ENCODE results near the gene ASCC1. TPM values are rescaled to one million over a fixed set of nuclear protein-coding genes. Genes with fewer than 3 reads are reported as not detected.
A peak's percentile ranks its signal among the peaks of the same experiment; 100 is the strongest.

ASCC1 gene, protein sequence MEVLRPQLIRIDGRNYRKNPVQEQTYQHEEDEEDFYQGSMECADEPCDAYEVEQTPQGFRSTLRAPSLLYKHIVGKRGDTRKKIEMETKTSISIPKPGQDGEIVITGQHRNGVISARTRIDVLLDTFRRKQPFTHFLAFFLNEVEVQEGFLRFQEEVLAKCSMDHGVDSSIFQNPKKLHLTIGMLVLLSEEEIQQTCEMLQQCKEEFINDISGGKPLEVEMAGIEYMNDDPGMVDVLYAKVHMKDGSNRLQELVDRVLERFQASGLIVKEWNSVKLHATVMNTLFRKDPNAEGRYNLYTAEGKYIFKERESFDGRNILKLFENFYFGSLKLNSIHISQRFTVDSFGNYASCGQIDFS
- total RNA-seq (2014; rRNA removed; shearing (Covaris generic)) = 30.0 and 34.9 TPM in 2 replicates

GRCh38 chr10:72215611-72216549 is at the start of gene ASCC1, which contains the start of gene ANAPC16:
ASCC1 (minus strand) TSS chr10:72216276; CDS start chr10:72213298, 2,978 bp downstream.
ANAPC16 (plus strand) TSS chr10:72216012; CDS start chr10:72223915, 7,903 bp downstream.
- DNase-seq = peak; percentile 92 to 95
- Histone ChIP-seq H3K4me1 (0 out of 2 replicates have a peak, but pooled peaks cover 4% of the 10 kb centered on the region), H3K36me3 (peaks cover 6% of the 10 kb centered on the region), H3K27ac (peak within 1 kb of the TSS; percentile 90), H3K27me3 (no peaks in the 10 kb centered on the region), H3K9me3 (replicated peaks) (no peaks in the 10 kb centered on the region), H3K4me3 (peak within 1 kb of the TSS; percentile 93)

- Histone ChIP-seq H3K4me3 (no peak overlapping the region), H3K27me3 (no peaks in the 10 kb centered on the region), H3K9me3 (replicated peaks) (no peaks in the 10 kb centered on the region), H3K27ac (no peak overlapping the region), H3K4me1 (peaks cover 12% of the 10 kb centered on the region), H3K36me3 (no peaks in the 10 kb centered on the region)
- DNase-seq = no peak
These were observed 49.4 kb upstream of the ASCC1 start for GRCh38 chr10:72265508-72265907.

GRCh38 chr10:72264536-72264935 is 48.5 kb upstream of the ASCC1 start:
- Histone ChIP-seq H3K27ac (no peak overlapping the region), H3K4me1 (peaks cover 20% of the 10 kb centered on the region), H3K9me3 (replicated peaks) (no peaks in the 10 kb centered on the region), H3K4me3 (no peak overlapping the region), H3K27me3 (no peaks in the 10 kb centered on the region), H3K36me3 (no peaks in the 10 kb centered on the region)
- DNase-seq = no peak

DNA sequence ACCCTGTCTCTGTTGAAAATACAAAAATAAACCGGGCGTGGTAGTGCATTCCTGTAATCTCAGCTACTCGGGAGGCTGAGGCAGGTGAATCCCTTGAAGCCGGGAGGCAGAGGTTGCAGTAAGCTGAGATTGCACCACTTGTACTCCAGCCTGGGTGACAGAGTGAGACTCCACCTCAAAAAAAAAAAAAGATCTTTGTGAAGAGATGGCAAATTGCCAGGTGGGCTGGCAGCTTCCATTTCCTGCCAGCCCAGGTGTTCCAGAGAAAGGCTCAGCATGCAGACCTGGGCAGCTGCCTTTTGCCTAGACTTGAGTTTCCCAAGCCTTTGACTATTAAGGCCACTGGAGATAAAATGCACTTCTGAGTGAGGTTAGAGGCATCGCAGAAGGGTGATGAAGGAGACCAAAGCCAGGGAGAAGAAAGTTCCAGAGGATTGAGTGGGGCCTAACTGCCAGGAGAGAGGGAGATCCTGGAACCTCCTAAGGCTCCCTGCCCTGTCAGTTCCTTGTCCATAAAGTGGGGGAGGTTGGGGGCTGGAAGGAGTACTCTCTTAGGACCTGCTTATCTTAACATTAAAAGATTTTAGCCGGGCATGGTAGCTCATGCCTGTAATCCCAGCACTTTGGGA is 47.7 kb upstream of the ASCC1 start:
- Histone ChIP-seq H3K4me3 (no peak overlapping the region), H3K36me3 (no peaks in the 10 kb centered on the region), H3K9me3 (replicated peaks) (no peaks in the 10 kb centered on the region), H3K27me3 (no peaks in the 10 kb centered on the region), H3K4me1 (peaks cover 28% of the 10 kb centered on the region), H3K27ac (no peak overlapping the region)
- peak; percentile 22 to 57 for DNase-seq

DNA sequence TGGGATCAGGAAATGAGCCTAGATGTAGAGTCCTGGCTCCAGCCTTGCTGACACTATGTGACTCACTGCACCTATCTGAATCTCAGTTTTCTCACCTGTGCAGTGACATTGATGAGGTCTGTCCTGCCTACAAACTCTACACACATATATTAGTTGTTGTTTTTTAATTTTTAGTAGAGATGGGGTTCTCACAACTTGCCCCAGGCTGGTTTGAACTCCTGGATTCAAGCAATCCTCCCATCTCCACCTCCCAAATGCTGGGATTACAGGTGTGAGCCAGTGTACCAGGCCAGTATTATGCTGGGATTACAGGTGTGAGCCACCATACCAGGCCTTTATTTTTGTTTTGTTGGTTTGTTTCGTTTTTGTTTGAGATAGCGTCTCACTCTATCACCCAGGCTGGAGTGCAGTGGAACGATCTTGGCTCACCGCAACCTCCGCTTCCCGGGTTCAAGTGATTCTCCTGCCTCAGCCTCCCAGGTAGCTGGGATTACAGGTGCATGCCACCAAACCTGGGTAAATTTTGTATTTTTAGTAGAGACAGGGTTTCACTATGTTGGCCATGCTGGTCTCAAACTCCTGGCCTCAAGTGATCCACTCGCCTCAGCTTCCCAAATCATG is 45.8 kb upstream of the ASCC1 start:
- DNase-seq = no peak
- Histone ChIP-seq H3K9me3 (replicated peaks) (no peaks in the 10 kb centered on the region), H3K4me3 (peak overlapping the region; percentile 51), H3K36me3 (no peaks in the 10 kb centered on the region), H3K27me3 (no peaks in the 10 kb centered on the region), H3K4me1 (peaks cover 32% of the 10 kb centered on the region), H3K27ac (peak overlapping the region; percentile 90)

GRCh38 chr10:72260976-72261783 is 45.1 kb upstream of the ASCC1 start:
- Histone ChIP-seq H3K27me3 (no peaks in the 10 kb centered on the region), H3K4me3 (peak overlapping the region; percentile 51), H3K36me3 (no peaks in the 10 kb centered on the region), H3K4me1 (peaks cover 32% of the 10 kb centered on the region), H3K27ac (peak overlapping the region; percentile 90), H3K9me3 (replicated peaks) (no peaks in the 10 kb centered on the region)
- DNase-seq = no peak

GRCh38 chr10:72260239-72260975 is 44.3 kb upstream of the ASCC1 start:
- Histone ChIP-seq H3K4me1 (peaks cover 32% of the 10 kb centered on the region), H3K36me3 (no peaks in the 10 kb centered on the region)

GRCh38 chr10:72259491-72260238 is 43.6 kb upstream of the ASCC1 start:
- no peaks in the 10 kb centered on the region for H3K9me3 ChIP-seq (replicated peaks)
- H3K27ac ChIP-seq = peak overlapping the region; percentile 90
- peak; percentile 32 to 52 for DNase-seq
- H3K36me3 ChIP-seq = no peaks in the 10 kb centered on the region
- H3K4me3 ChIP-seq = peak overlapping the region; percentile 51
- peaks cover 38% of the 10 kb centered on the region for H3K4me1 ChIP-seq
- H3K27me3 ChIP-seq = no peaks in the 10 kb centered on the region

More at GRCh38 chr10:72260239-72260975, 44.3 kb upstream of the ASCC1 start:
- peak overlapping the region; percentile 51 for H3K4me3 ChIP-seq
- H3K9me3 ChIP-seq (replicated peaks) = no peaks in the 10 kb centered on the region
- peak; percentile 98 to 99 for DNase-seq
- H3K27ac ChIP-seq = peak overlapping the region; percentile 90
- H3K27me3 ChIP-seq = no peaks in the 10 kb centered on the region

DNA sequence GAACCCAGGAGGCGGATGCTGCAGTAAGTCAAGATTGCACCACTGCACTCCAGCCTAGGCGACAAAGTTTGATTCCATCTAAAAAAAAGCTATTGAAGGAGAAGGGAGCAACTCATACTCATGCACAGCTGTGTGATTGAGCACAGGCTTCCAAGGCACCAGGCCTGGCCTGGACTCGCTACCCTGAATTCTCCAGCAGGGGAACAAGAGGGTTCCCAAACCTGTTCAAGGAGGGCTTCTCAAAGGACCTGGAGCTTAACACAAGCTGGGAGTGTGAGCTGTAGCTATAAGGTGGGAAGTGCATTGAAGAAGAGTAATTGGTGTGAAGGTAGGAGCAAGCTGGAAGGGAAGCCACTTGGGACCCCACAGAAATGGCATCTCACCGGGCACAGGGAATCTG is 42.5 kb upstream of the ASCC1 start:
- Histone ChIP-seq H3K27ac (no peak overlapping the region), H3K9me3 (replicated peaks) (no peaks in the 10 kb centered on the region), H3K27me3 (no peaks in the 10 kb centered on the region), H3K36me3 (no peaks in the 10 kb centered on the region), H3K4me1 (peaks cover 38% of the 10 kb centered on the region), H3K4me3 (no peak overlapping the region)
- no peak for DNase-seq

DNA sequence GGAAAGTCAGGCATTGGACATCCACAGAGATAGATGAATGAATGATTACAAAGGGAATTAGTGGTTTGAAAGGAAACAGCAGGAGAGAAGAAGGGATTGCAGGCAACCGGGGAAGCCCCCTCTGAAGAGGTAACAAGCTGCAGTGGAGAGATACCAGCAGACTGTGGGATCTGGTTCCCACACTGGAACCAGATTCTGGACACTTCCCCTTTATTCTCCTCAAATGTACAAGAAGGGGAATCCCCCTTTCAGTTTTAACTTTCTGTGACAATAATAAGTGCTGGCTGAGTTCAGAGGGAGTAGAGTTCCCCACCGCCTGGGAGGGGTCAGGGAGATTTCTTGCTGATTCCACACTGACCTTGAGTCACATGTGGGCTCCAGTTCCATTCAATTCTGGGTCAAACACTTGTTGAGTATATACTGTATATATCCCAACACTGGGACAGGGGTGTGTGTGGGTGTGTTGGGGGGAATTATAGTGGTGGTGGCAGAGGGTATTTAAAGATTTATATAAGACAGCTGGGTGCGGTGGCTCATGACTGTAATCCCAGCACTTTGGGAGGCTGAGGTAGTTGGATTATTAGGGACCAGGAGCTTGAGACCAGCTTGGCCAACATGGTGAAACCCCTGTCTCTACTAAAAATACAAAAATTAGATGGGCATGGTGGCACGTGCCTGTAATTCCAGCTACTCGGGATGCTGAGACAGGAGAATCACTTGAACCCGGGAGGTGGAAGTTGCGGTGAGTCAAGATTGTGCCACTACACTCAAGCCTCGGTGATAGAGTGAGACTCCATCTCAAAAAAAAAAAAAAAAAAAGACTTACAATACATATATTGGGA is 41.2 kb upstream of the ASCC1 start:
- Histone ChIP-seq H3K9me3 (replicated peaks) (no peaks in the 10 kb centered on the region), H3K27ac (no peak overlapping the region), H3K4me3 (no peak overlapping the region), H3K27me3 (no peaks in the 10 kb centered on the region), H3K36me3 (no peaks in the 10 kb centered on the region), H3K4me1 (peaks cover 46% of the 10 kb centered on the region)
- DNase-seq = peak in 1 of 2 experiments; percentile 49

DNA sequence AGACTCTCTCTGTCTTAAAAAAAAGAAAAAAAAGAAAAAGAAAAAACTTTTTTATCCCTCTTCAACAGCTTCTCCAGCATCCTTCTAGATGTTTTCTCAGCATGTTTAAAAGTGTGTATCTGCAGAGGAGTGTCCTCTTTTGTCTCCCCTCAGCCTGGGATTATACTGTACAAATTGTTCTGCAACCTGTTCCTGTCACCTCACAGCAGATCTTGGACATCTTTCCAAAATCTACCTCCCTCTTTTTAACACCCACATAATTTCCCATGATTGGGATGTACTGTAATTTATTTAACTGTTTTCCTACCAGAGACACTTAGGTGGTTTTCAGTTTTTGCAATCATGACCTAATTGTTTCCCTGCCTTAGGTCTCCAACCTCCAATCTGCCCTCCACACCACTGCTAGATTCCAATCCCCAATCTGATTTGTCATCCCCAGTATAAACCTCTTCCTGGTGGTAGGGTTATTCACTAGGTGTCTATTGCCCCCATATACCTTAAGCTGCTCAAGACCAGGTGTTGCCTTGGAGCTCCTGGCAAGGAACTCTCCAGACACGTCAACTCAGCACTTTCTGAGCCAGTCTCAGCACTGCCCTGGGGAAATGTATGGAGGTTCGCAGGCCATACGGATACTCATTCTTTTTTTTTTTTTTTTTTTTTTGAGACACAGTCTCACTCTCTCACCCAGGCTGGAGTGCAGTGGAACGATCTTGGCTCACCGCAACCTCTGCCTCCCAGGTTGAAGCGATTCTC is 40.1 kb upstream of the ASCC1 start:
- peaks cover 40% of the 10 kb centered on the region for H3K4me1 ChIP-seq
- H3K4me3 ChIP-seq = no peak overlapping the region
- no peaks in the 10 kb centered on the region for H3K9me3 ChIP-seq (replicated peaks)
- no peak overlapping the region for H3K27ac ChIP-seq
- no peaks in the 10 kb centered on the region for H3K27me3 ChIP-seq
- H3K36me3 ChIP-seq = no peaks in the 10 kb centered on the region
- no peak for DNase-seq

Measured in SJCRH30 (cell line).